Limb (tissue), 2 donors: Measurements from ENCODE around the gene C9.
"Not testable (repeated sequence)": the region's sequence is repeated elsewhere in the genome, so short reads cannot be mapped to it uniquely, and the experiment has no call there.

Source experiments
- DNase-seq, 2 donors: peaks; one replicate each; pipeline ENCODE4 v3.0.0-alpha.2; 2016; ENCODE audit errors: extremely low spot score in 2 of 2

The C9 gene

DNA sequence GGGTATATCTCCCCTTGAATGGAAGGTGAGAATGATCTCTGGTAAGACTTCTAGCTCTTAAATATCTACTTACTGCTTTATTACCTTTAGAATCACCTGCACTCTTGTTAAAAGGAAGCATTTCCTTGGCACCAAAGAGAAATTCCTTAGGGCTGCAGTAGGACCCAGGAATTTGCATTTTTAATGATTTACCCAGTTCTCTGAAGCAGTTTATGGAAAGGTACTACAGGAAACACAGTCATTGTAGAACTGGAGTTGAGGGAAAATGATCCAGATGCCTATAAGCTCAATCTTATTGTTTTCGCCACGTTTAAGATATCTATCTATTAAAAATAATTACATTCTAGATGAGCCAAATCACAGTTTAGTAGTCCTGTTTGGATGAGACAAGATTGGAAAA is 9.5 kb upstream of the C9 start:
- DNase-seq: no peak

DNA sequence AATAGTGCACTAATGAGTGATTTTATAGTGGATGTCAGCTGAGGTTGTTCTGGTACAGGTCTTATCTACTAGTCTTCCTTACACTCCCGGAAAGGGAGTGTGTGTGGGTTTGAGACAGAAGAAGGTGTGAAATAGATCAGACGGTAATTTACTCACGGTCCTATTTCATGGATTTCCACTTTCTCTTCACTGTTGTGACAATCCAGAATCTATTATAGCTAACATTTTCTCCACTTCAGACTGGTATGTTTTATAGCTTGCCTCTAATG is 7.0 kb upstream of the C9 start:
- DNase-seq: no peak

DNA sequence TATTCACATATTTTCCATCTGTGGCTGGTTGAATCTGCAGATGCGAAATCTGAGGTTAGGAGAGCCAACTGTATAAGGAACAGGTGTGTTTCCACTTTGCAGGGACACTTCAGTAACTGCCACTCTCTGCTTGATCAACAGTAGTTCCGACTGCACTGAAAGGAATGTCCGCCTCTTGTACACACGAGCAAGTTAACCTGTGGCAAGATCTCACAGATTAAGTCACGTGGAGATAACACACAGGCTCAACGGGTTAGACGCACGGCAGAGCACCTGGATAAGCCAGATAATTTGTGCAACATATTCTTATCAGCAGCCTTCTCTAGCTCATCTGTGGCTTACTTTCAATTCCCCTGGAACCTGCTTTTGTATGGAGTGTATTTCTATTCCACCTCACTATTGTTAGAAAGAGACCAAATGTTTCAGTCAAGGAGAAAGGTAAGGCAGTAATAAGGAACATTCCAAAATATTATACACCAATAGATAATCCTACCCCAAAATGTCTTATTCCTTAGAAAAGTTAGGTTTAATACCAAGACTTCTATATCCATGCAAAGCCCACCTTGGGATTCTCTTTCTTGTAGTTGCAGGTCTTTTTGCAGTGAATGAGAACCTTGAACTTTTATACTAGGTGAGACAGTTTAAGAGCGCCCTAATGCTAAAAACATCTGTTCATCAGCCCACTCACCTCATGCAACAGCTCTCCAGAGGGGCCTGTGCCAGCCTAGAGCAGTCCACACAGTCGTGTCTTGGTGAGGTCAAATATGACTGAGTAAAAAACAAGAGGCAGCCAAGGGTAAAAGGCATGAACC is 6.5 kb upstream of the C9 start:
- DNase-seq: no peak

DNA sequence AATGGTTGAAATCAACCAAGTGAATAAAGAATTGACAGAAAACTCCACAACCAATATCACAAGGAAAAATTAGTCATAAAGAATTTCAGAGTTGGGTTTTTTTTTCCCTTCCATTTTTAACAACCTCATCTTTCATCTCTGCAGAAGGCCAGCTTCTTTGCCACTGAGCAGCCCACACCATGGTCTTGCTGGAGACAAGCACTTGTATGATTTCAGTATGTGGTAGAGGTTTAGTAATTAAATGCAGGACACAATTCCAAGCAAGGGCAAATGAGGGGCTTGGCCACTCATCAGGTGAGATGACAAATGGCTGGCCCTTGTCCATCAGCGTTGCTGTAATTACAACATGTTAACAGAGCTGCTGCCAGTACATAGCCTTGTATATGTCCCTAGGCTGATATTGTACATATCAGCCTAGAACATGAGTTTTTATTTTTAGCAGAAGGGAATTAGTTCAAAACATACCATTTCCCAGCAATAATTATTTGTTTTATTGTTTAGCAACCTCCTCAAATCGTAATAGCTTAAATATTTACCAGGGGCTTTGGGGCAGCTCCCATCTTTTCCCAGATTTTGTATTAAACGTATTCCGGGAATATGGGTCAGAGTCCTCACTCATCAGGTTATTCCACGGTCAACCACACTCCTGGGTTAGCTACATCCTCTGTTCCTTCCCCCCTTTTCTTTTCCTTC is 5.0 kb upstream of the C9 start:
- DNase-seq: no peak

DNA sequence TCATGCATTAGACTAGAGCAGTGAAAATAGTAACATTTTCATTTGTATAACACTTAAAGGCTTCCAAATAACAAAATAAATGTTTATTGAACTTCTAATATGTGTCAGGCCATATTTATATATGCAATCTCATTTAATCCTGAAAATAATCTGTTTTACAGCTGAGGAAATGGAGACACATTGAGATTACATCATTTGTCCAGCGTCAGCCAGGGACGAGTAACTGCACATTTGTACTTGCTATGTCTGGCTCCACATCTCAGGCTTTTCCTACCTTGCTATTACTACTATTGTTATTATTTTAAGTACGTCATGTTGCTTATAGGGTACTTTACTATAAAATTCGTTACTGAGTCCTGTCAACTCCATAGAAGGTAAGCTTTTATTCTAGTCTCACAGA is 3.8 kb upstream of the C9 start:
- DNase-seq: no peak

DNA sequence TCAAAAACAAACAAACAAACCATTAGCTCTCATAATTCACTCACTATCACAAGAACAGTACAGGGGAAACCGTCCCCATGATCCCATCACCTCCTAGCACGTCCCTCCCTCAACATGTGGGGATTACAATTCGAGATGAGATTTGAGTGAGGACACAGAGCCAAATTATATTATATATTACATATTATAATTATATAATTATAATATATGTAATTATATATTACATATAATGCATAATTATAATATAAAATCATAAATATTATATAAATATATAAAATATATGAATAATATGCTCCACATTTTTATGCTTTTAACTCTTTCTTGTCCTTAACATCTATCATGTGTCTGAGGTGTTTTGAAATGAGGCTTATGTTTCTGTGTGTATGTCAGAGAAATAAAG is 3.4 kb upstream of the C9 start:
- no peak for DNase-seq

DNA sequence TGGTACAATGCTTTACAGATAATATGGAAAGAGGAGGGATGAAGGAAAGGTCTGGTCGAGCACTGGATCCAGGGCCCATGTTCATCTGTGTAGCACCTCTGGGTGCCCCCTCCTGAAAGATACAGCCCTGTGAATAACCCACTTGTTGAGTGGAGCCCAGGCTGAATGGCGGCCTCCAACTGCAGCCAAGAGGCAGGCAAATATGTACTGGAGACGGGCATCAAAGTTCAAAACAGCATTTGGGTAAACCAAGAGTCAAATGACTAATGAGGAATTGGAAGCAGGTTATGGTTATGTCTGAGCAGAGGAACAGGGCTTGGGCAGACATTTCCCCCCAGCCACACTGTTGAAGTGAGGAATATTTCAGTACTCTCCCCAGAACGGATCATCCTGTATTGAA is 1.1 kb downstream of the C9 start:
- no peak for DNase-seq

DNA sequence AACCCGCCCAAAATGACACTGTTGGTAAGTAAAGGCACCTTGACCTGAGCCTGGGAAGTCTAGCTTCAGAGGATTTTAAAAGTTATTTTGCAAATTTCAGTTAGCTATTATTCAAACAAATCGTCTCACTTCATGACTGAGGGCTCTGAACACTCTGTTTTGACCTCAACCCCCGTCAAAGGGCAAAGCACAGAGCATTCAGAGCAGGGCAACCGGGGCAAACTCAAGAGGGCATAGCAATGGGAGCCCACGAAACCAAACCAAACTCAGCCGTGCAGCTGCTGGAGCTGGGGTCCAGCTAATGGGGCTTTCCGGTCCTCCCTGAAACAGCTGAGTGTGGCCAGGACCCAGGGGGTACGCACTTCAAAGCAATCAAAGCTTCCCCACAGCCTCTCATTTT is 1.6 kb downstream of the C9 start:
- no peak for DNase-seq

DNA sequence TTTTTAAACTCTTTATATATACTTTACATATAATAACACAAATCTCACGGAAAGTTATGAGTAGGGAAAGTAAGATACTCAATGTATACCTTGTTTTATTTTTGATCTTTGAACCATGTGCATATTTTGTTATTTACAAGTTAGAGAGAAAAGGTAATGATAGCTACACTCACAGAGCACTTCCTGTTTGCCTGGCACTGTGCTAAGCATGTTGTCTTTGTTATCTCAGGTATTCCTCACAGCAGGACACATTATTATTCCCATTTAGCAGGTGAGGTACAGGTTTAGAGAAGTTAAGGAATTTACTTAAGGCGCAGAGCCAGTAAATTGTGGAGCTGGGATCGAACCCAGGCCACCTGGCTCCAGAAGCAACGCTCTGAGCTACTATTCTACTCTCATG is 3.0 kb downstream of the C9 start:
- no peak for DNase-seq

DNA sequence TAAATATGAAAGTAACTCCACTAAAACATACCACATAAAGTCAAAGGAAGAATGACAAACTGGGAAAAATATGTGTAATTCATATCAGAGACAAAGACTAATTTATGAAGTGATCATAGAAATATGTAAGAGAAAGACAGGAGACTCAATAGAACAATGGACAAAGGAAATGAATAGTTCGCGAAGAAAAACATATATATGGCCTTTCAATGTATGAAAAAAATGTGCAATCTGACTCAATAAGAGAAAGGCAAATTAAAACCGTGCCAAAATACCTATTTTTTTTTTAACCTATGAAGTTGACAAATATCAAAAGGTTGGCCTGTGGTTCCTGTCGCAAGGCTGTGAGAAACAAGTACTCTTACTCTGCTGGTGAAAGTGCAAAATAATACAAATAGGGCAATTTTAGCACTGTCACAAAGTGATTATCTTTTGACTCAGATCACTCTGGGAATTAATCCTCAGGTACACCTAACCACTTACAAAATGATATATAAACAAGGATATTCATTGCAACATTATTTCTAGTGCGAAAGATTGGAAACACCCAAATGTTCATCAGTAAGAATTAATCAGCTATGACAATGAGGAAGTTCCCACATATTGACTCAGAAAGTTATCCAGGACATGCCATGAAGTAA is 3.7 kb downstream of the C9 start:
- DNase-seq: no peak

DNA sequence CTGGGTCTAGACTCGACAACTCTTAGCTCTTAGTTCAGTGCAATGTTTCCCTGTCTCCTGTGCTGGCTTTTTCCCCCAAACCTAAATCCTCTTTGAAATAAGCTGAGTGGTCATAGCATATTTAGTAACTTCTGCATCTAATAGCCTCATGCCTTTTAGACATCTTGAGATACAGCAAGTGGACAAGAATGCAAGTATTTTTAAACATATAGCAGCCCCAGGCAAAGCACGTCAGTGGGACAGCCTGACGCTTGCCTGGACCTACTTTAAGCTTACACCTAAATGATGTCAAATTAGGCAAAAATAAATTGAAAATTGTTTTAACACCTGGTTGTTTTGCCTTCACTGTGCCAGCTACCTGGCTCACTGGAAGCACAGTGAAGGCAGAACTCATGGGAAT is 8.0 kb downstream of the C9 start:
- DNase-seq: no peak

DNA sequence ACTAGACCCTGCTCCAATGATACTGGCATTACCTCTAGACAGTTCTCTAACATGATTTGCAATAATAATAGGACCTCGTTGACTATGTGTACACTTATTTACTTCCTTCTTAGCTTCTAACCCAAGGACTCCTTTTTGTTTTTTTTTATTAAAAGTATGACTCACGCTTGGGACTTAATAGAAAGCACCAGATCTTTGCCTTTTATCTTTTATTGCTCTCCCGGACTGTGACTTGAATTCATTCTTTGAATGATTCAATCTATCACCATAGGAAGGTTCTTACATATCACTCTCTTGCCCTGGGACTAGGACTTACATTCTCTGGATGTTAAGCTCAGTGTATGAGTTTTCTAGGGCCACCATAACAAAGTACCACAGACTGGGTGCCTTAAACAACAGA is 9.0 kb downstream of the C9 start:
- no peak for DNase-seq

DNA sequence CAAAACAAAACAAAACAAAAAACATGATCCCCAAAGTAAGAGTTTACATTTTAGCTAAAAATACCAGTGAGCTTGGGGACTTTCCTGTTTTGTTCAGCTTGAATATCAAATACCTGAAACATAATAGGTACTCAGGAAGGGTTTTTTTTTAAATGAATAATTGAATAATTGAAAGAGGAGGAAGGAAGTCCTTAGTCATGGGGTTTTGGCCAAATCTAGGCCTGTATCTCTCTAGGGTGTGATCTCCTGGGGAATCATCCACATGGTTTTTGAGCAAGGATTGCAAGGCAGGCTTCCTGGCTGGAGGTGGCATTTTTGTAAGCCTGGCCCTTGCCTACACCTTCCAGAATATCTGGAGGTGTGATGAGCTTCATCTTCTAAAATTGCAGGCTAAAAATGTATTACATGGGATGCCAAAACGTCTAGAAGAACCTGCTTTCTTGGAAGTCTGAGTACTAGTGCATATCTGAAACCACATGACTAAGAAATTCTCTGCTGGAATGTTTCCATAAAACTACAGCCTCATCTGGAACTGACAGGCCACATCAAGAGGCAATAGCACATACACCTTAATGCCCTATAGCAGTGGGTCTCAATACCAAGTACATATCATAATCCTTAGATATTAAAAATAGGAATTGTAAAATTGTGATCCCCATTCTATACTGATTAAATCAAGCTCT is 10.4 kb downstream of the C9 start:
- no peak for DNase-seq

DNA sequence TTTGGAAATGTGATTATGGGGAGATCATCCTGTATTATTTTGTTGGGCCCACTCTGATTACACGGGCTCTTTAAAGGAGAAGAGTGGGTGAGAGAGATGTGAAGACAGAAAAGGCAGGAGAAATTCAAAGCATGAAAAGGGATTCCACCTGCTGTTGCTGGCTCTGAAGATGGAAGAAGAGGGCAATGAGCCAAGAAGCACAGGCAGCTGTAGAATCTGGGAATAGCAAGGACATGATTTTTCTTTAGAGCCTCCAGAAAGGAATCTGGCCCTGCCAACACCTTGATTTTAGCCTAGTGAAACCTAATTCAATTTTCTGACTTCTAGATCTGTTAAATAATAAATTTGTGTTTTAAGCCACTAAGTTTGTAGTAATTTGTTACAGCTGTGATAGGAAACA is 11.3 kb downstream of the C9 start:
- peak in 1 of 2 donors; percentile 43 for DNase-seq

DNA sequence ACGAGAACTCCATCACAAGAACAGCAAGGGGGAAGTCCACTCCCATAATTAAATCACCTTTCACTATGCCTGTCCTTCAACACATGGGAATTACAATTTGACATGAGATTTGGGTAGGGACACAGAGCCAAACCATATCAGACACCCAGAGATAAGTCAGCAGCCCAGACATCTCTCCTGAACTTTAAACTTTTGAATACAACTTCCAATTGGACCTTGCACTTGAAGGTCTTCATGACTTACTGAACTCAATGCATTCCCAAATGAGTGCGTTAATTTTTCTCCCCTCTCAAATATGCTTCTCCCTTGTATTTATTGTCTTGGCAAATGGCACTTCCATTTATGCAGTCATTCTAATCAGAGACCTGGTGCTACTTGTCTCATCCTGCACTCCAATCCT is 12.1 kb downstream of the C9 start:
- no peak for DNase-seq

DNA sequence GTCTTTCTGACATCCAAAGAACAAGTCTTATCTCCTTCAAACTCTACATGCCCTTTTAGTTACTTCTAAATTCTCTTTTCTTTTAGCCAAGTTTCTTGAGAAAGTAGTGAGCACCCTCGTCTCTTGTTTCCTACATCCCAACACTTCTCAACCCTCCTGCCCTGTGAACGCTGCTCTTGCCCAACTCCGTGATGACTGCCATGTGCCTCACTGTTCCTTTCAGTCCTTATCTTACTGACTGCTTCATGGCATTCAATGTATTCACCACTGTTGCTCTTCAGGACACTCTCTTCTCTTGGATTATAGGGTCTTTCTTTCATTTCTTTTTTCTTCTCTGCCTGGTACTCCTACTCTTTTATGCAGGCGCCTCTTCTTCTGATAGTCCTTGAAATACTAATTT is 14.8 kb downstream of the C9 start:
- no peak for DNase-seq

DNA sequence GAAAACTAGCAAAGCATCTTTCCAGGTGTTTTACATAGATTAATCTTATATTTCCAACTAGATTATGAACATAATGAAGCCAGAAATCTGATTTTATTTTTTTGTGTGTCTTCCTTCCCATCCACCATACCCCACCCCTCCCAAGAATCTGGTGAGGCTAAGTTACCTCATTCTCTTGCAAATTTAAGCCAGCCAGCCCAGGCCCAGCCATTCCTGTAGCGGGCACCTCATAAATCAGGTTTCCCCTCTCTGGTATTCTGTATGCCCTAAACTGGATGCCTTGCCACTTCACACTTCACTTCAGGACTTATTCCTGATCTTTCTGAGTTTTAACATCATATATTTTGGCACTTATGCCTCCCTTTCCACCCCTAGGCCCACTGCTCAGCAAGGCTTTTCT is 21.8 kb downstream of the C9 start:
- DNase-seq: no peak

DNA sequence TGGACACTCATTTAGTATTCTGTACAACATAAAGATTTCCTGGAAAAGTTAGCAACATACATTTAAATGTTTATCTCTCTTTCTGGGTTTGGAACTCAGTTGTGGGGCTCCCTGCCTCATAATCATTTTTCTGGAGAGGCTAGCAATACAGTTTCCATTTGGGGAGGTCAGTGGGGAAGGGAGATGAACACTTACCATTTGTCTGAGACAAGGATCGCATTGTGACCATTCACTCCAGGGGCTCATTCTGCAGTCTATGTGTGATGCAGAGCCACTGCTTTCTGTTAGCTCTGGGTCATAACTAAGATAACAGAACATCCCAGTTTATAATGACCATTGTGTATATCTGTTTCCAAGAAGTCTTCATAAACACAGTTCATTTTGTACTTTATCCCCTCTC is 22.4 kb downstream of the C9 start:
- DNase-seq: no peak

DNA sequence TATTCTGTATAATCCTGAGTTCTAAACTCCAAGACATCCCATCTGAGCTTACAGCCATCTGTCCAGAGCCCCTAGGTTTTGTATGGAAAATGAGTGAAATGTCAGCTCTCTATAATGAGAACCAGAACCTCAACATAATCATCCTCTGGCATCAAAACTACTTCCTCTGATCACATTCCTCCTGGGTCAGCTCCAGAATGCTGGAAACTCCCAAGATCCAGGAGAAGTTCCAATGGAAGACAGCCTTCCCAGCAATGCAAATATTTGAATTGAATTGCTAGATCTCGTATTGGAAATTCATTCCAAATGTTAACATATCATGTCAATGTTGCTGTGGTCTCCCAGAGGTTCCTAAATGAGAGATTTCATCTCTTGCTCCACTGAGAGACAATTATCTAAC is 23.8 kb downstream of the C9 start:
- peak in 1 of 2 donors; percentile 30 for DNase-seq

DNA sequence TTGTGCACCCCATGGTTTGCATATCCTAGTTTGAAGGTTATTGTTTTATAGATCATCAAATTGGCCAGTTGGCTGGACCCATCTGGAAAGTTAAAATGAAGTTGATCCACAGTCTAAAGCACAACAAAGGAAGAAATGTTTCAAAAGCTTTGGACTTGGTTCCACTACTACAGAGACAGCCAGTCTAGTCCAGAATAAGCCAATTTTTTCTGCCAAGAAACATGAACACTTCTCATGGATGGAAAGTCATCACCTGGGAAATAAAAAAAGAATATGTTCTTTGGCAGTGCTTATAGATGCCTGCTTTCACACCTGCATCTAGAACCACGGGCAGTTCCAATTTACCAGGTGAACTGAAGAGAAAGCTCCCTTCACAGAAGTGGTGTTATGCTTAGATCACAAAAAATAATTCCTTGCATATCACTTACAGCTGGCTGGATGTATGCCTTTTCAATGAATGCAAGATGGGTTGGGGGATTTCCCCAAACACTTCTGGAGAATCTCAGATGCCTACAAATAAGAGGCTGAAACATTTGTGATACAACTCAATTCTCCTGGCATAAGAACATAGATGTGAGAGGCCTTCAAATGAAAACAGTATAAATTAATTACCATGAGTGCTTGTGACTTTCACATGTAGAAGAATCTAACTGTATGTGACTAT is 26.9 kb downstream of the C9 start:
- peak in 1 of 2 donors; percentile 66 for DNase-seq

DNA sequence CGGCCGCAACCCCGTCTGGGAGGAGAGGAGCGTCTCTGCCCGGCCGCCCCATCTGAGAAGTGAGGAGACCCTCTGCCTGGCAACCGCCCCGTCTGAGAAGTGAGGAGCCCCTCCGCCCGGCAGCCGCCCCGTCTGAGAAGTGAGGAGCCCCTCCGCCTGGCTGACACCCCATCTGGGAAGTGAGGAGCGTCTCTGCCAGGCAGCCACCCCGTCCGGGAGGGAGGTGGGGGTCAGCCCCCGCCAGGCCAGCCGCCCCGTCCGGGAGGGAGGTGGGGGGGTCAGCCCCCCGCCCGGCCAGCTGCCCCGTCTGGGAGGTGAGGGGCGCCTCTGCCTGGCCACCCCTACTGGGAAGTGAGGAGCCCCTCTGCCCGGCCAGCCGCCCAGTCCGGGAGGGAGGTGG is 30.0 kb downstream of the C9 start:
- not testable (repeated sequence) for DNase-seq

DNA sequence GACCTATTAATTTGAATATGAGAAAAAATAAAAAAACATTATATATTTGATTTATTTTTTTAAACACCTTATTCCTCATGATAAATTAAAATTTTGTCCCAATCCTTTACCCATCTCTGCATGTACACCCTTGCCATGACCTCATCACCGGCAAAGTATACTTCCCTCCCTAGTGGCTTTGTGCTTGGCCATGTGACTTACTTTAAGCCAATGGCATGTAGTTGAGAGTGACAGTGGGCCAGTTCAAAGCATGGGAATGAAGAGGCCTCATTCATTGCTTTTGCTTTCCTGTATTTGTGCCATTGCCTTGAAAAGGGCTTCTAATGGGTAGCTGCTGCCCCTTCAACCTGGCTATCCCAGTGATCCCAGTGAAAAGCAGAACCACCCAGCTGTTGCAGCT is 31.2 kb downstream of the C9 start:
- DNase-seq: no peak
